ENCODE data around the gene GPN2.
"Not testable (repeated sequence)": the region's sequence is repeated elsewhere in the genome, so short reads cannot be mapped to it uniquely, and the experiment has no call there.

The GPN2 gene

DNA sequence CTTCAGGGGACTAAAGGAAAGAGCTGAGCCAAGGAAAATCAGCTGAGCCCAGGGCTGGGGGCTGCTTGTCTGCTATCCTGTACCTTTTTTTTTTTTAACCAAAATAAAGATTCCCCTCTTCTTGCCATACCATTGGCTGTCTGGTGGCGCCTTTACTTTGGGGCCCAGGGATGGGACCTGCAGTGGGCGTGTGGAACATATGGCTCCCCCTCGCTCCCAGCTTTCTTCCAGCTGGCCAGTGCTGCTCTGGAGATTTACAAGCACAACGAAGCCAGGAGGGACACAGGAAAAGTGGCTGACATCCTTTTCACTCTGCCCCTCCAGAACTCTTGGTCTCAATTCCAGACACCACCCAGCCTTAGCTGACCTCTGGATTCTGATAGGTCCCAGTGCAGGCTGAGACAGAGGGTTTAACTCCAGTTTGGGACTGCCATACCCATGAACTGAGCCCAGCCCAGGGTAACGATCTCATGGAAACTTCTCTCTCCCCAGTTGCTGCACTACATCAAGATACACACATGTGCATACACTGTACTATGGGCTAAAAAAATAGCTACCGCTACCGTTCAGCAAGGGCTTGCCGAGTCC is 32.5 kb downstream of the GPN2 start:
- no peak for DNase-seq

DNA sequence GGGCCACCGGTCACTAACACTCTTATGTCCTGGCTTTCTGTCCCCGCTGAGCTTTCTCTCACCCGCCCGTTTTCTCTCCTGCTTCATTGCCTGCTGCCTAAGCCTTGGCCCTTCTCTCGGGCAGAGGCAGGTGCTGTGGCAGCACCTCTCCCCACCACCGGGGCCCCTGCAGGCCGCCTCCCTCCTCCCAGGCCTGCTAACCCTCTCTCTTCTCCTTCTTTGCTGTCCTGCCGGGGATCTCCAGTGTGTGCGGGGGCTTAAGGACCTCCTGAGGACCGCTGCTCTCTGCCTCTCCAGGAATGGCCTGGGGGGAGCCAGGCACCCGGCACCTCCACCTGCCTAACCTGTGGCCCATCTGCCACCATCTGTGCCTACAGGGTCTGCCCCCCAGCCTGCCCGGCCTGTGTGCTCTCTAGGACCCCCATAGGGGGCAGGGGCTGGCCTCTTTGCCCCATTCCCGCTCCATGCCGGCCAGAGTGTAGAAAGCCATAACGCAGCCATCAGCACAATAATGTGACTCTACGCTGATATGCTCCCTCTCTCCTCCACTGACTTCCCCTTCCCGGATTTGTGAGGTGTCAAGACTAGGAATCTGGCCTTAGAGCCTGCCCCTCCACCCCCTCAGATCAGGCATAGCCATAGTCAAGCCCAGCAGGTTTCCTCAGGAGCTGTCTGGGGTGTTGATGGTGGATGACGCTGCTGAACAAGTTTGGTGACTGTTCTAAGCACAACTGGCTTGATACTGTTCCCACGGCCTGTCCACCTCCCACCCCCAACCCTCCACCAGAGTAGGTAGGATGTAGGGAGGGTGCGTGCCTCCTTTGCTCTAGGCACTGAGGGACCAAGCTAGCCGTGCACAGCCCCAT is 33.2 kb downstream of the GPN2 start:
- no peak for DNase-seq

DNA sequence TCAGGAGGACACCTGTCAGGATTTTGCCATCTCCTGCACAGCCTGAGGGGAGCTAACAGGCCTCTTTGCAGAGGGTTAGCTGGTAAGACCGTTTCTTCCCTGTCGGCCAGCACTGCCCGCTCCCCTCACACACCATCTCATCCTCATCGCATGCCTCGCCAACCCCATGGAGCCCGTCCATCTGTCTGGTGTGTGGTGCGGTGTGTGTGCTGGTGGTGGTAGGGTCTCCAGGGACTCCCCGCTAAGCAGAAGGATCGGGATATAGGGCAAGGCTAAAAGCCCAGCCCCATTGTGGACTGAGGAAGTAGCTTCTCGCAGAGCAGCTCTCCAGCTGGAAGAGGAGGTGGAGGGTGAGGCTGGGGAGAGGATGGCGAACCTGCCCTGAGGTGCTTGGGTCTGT is 33.9 kb downstream of the GPN2 start:
- no peak for DNase-seq

DNA sequence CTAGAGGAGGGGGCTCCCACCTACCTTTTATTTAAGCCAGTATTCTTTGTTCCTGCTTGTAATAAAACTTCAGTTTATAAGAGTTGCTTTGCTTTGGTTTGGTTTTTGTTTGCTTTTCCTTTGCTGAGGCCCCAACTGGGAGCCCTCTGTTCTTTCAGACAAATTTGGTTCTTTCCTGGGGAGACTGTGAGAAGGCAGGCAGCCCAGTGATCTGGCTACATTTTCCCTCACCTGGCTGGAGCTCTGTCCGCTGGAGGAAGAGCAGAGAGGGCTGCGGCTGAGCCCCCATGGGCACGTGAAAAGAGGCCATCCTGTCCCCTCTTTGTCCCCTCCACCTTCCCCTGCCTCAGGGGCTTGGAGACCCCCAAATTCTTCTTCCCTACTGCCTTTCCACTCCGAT is 34.4 kb downstream of the GPN2 start:
- DNase-seq, result no peak

DNA sequence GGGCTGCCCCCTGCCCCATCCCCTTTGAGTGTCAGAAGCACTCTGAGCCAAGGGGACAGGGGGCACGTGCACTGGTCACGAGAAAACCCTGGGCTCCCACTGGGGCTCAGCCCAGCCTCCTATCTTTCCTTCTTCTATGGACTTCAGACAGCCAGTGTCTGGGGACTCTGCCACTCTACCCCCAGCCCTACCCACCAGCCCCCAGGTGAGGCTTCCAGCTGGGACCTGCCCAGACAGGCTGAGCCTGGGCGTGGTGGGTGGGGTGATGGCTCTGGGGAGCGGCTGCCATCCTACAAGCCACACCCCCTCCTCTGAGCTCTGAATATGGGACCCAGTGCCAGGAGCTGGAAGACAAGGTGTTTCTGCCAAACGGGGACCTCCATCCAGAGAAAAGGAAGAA is 35.2 kb downstream of the GPN2 start:
- DNase-seq, result no peak

DNA sequence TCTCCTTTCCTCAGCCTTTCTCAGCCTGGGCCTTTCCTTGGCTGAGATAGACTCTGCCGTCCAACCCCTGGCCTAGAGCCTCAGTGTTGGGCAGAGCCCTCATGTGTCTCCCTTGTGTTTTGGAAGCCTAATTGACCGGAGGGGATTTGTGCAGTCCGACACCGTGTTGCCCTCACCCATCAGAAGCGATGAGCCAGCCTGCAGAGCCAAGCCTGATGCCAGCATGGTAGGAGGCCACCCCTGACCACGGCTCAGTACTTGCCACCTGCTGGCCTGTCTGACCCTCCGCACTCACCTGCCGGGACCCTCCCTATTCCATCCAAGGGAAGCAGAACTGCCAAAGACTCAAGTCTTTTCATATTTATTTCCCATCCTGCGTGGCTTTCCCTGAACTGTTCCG is 36.5 kb downstream of the GPN2 start:
- DNase-seq, result no peak

DNA sequence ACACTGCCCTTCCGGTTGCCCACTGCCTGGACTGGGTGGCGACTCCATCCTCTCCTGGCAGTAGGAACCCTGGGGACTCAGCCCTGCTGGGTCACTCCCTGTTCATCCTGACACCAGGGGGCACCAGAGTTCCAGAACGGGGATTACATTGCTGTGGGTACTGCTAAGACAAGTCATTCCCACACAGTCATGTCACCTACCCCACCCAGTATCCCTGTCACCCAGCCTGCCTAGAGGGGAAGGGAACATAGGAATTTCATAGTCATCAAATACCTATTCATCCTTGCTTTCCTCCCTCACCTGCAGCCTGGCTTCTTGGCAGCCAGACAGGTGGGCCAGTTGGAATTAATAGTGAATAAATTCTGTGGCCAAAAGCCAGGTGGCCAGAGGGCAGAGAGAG is 36.9 kb downstream of the GPN2 start:
- DNase-seq, result peak; percentile 65 to 82 (median 71)

DNA sequence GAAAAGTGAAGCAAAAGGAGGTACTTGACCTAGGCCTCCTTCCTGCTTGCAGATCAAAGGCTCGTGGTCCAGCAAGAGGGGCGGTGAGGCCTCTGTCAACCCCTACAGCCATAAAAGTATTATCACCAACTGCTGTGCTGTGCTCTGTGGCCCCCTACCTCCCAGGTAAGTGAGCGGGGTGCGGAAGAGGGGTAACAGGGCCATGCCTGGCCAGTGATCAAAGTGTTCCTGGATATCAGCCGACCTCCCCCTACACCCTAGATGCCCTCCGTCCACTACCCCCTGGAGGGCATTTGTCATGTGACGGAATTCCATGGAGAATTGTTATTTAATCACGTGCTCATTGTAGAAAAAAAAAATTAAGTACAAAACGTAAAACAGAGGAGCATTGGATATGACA is 37.4 kb downstream of the GPN2 start:
- DNase-seq, result no peak

DNA sequence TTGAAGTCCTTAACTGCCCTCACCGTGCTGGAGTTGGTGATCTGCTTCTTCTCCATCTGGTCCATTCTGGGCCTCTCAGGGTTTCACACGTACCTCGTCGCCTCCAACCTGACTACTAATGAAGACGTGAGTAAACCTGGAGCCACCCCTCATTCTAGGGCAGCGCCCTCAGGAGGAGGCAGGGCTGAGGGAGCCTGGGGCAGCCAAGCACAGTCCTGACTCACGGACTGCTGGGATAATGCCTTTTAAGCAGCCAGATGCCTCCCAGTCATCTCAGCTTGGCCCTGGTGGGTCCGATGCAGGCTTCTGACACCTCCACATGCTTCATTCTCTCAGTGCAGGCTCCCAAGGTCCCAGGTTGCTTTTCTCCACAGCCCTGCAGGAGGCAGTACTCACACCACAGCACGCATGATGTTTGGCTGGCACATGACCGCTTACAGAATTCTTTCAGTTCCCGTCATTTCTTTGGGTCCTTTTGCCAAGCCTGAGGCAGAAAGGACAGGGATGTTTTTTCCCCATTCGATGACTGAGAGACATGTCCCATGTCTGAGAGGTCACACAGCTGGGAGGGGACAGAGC is 38.9 kb downstream of the GPN2 start:
- DNase-seq, result no peak

DNA sequence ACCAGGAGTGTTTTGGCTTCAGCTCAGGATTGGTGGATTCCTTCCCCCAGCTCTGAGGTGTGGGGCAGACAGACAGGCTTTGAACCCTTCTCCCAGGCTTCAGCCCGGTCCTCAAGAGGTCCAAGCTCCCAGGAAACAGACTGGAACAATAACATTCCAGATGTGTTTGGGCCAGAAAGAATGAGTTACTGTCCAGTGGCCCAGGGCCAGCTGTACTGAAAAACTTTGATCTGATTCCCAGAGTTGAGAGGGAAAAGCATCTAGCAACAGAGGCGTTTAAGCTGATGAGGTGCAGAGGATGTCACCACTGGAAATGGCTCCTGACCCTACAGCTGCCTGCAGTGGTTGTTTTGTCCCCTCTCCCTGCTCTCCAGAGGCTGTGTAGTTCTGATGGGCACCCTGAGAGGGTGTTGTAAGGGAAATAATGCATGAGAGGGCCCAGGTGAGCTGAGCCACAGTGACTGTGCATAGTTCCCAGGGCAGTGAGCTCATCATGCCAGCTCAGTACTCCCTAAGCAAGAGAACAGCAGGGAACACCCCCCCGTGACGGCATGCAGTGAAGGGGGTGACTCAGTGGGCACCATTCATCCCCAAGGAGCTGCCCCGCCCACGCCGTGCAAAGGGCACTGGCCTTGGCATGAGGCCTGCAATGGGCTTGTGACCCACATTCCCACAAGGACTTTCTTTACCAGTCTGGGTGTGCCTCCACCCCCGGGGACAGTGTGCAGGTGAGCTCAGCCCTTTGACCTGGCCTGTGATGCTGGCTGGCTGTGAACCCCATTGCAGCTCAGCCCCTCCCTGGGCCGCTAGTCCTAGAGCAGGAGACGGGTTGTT is 40.9 kb downstream of the GPN2 start:
- no peak for DNase-seq

DNA sequence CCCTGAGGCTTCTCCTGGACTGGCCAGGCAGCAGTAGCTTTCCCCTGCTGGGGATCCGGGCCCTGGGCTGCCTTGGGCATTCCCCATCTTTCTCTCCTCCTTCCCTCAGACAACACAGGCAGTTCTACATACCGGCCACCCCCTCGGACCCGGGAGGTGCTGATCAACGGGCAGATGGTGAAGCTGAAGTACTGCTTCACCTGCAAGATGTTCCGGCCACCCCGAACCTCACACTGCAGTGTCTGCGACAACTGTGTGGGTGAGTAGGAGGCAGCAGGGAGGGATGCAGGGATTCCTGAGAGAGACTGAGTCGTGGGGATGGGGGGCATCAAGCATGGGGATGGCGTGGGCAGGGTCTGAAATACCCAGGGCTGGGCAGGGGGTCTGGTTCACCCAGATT is 41.6 kb downstream of the GPN2 start:
- no peak for DNase-seq

DNA sequence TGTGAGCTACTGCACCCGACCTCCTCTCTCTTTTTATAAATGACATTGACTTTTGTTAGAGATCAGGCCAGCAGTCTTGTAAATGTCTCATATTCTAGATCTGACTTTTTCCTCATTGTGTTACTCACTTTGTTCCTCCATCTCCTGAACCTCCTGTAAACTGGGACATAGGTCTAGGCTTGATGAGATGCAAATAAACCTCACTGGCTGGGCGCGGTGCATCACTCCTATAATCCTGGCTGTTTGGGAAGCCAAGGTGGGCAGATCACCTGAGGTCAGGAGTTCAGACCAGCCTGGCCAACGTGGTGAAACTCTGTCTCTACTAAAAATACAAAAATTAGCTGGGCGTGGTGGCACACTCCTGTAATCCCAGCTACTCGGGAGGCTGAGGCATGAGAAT is 42.3 kb downstream of the GPN2 start:
- not testable (repeated sequence) for DNase-seq

DNA sequence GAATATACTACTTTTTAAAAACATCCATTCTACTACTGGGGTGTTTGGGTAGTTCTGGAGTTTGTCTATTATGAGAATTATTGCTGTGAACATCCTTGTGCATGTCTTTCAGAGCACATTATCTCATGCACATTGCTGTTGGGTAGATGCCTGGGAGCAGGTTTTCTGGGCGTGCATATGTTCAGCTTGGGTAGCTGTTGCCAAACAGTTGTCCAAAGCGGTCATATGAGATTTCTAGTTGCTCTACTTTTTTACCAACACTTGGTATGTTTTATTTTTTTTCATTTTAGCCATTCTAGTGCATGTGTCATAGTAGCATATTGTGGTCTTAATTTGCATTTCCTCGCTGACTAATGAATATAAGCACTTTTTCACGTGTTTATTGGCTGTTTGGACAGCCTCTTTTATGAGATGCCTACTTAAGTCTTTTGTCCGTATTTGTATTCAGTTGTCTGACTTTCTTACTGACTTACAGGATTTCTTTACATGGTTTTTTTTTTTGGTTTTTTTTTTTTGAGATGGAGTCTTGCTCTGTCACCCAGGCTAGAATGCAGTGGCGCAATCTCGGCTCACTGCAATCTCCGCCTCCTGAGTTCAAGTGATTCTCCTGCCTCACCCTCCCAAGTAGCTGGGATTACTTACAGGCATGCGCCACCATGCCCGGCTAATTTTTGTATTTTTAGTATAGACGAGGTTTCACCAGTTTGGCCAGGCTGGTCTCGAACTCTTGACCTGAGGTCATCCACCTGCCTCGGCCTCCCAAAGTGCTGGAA is 45.5 kb downstream of the GPN2 start:
- no peak for DNase-seq

DNA sequence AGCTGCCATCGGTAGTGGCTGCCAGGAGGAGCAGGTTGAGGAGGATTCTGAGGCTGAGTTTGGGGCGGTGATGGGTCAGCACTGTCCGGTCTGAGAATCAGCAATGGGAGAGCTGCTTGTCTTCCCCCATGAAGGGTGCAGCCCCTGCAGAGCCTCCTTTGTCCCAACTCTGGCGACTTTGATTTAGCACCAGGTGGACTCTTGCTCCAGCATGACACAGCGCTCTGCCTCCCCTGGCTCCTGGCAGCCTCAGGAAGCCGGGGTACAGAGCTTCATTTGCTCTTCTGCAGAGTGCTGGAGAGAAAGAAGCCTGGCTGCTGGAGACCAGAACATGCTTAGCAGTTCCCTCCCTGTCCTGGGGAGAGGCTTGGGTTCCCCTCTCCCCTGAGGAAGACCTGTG is 50.3 kb downstream of the GPN2 start:
- no peak for DNase-seq

DNA sequence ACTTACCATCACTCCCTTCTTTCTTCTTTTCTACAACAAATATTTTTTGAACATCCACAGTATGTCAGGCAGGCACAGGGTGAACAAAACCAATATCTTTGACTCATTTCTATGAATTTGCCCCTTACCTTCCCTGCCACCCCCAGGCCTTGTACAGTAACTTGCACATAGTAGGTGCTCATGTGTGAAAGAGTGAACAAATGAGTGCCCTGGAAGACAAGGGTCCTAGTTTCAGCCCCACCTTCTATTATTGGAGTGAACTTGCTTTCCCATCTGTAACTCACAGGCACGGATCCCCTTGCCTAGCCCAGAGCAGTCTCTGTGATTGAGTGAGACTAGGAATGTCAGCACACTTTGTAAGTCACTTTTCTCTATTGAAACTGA is 50.8 kb downstream of the GPN2 start:
- no peak for DNase-seq

DNA sequence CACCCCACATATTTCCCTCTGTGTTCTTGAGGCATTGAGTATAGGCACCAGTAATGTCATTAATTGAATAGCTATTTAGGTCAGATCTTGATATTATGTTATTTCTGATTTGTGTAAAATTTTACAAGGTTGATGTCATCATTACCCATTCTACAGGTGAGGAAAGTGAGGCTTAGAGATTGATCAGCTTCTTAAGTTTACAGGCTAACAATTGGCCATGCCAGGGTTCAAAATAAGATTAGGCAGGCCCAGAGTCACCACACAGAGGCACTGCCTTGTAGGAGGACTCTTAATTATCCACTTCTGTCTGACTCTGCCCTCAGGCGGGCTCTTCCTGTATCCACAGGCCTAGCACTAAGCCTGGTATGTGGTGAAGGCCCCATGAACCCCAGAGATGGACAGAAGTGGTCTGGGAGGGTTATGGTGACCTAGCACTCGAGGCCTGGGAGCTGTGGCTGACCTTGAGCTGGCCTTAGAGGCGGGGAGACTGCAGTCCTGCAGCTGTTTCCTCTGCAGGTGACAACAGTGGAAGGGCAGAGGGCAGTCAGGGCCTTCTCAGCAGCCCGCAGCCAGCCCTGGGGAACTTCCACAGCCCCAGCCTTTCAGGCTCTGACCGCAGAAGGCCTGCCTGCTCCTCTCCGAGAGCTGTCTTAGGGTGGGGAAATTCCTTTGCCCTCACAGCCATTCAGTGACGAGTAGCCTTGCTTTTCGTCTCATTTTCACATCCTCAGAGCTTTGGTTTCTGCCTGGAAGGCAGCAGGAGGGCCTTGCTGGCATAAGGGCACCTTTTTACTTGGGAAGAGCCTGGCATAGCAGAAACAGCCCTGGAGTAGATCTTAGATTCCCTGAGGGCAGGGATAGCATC is 51.4 kb downstream of the GPN2 start:
- DNase-seq, result no peak

DNA sequence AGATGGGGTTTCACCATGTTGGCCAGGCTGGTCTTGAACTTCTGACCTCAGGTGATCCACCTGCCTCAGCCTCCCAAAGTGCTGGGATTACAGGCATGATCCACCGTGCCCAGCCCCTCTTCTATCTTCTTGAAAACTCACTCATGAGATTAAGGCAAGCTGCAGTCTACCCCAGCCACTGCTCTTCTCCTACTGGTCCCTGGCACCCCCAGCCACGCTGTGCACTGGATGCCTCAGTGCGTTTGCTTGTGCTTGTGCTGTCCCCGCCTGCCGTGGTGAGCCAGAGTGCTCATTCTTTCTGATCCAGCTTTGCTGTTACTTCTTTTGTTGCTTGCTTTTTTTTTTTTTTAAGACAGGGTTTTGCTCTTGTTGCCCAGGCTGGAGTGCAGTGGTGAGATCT is 52.4 kb downstream of the GPN2 start:
- not testable (repeated sequence) for DNase-seq

DNA sequence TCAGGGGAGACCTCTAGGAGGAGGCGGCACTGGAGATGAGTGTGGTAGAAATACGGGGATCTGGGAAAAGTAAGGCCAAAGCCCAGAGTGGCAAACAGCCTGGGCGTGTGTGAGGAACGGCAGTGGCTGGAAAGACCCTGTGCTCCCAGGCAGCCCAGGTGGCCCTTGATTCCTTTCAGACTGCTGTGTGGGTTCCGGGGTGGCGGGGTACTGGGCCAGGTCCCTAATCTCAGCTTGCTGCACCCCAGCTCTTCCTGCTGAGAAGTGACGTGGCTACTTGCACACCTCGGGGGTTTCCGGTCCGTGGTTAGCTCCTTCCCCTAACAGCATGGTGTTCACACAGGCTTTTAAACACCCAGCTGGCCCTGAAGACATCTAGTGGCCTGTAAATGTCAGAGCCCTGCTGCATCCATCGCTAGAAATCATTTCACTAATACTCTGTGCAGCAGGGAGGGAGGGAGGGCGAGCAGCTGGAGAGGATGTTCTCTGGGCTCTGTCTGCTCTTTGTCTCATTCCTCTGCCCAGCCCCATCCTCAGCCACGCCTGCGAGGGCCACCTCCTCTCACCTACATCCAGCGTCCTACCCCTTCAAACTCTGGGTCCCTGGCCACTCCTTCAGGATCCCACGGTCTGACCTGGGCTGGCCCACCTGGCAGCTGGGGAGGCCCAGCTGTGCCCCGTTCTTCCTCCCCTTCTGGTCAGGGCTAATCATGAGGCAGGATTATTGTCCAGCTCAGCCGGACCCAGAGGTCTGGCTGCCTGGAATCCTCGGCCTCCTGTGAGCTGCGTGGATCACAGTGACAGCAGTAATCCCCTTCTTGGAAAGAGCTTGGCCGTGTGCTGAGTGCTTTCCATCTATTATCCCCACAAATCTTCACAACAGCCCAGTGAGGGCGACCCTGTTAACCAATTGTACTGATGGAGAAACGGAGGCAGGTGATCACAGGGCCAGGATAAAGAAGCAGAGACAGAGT is 56.4 kb downstream of the GPN2 start:
- DNase-seq, result no peak

DNA sequence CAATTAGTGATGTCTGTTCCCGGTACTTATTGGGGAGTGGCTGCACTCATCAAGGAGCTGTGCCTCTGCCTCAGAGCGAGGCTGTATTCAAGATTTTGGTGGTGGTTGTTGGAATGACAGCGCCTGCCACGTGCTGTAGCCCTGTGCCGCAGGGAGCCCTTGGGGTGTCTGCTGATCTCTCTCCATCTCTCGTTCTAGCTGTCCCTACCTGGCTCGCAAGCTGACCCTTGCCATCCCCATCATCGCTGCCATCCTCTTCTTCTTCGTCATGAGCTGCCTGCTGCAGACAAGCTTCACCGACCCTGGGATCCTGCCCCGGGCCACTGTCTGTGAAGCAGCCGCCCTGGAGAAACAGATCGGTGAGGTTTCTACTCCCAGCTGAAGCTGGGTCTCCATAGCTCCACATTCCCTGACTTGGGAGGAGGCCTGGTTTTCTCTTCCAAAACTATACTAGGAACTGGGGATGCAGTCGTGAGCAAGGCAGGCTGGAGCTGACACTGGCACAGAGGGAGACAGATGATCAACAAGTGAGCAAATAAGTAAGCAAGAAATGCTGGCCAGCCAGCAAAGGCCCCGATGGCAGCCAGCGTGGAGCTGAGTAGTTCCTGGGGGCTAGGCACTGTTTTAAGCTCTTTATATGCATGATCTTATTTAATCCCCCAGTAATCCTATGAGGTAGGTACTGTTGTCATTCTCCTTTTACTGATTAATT is 57.7 kb downstream of the GPN2 start:
- no peak for DNase-seq
